Stimulated activated CD8-positive, alpha-beta memory T cell treated with anti-CD3 and anti-CD28 coated beads, Interleukin-4, amount 100 ng/mL, for 24 hours (primary cell): Measurements from ENCODE around the gene TXN2.
"Not testable (repeated sequence)": the region's sequence is repeated elsewhere in the genome, so short reads cannot be mapped to it uniquely, and the experiment has no call there.

Experiments used
- DNase-seq: peaks from one replicate; pipeline ENCODE4 v3.0.0-alpha.2; 2020; ENCODE audit warnings: low read depth

TXN2 gene, protein sequence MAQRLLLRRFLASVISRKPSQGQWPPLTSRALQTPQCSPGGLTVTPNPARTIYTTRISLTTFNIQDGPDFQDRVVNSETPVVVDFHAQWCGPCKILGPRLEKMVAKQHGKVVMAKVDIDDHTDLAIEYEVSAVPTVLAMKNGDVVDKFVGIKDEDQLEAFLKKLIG

DNA sequence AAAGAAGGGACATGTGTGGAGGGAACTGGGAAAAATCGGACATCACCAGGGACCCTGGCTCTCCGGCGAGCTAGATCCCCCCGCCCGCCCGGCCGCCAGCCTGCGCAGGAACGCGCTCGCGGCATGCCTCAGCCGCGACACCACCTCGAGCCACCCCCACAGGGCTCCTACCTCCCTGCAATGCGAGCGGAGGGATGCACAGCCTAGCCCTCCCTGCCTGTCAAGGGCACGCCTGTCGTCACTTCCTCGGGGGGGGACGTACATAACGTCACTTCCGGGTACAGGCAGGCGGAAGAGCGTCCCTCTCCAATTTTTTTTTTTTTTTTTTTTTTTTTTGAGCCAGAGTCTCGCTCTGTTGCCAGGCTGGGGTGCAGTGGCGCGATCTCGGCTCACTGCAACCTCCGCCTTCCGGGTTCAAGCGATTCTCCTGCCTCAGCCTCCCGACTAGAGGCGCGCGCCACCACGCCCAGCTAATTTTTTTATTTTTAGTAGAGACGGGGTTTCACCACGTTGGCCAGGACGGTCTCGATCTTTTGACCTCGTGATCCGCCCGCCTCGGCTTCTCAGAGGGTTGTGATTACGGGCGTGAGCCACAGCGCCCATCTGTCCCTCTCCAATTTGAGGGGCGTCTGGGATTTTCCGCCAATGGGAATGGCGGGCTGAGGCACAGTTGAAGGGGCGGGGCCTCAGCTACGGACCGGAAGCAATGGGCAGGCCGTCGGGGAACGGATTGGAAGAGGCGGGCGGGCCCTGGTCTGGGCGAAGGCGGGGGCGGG lies at the start of gene TXN2:
TXN2 (minus strand) TSS at position 248 of the 776 bp plus-strand sequence. CDS start 803 bp downstream, outside the sequence.
- peak; percentile 89 for DNase-seq

DNA sequence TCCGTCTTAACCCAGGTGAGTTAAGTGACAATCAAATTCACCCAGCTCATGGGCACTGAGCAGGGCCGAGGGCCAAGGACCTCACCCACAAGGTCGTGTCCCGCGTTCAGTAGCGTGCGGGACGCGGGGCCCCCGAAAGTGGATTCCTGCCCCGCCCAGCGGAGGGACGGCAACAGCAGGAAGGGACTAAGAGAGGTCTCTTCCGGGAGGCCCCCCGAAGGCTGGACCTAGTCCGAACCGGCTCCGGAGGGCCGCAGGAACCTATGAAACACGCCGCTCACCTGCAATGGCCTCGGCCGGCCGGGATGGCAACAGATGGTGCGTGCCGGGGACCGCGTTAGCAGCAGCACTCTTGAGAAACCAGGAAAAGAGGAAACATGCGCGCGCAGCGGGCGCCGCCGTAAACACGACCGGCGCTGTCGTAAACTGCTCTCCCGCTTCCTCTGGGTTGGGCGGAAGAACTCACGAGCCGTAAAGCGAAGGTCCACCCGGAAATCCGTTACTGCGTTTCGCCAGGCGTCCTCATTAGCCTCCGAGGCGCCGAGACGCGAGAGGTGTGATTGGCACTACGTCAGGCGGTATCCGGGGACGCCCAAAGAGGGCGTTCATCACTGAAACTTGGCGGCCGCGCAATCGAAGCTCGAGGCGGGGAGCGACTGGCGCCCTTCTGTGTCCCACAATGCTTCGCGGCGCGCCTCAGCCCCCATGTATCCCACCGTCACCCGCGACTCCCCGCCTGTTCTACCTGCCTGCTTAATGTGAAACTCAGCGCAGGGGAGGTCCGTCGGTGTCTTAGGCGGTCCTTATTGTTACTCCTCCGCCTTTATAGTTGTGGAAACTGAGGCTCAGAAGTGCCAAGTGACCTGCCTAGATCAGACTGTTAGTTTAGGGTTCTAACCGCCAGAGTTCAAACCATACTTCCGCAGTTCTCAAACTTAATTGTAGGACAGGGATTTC lies 47.6 kb upstream of the TXN2 start, which contains the start of gene EIF3D:
EIF3D (minus strand) TSS at position 372 of the 957 bp plus-strand sequence. CDS start 3,045 bp downstream, outside the sequence.
- peak; percentile 97 for DNase-seq

DNA sequence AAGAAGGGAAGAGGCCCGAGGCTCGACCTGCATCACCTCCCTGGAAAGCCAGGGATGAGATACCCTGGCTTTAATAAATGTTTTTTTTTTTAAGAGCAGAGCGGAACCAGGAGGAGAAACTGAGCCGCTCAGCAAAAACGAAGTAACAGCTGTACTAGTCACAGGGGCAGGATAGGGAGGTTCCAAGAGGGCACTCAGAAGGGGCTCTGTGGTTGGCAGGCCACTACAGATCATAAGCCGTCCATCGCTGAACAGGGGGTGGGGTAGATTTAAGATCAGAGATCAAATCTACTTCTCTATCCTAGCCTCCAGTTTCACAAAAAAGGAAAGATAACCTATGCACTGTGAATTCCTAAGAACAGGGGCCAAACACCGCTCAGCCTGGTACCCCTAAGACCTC lies 46.9 kb upstream of the TXN2 start:
- no peak for DNase-seq

DNA sequence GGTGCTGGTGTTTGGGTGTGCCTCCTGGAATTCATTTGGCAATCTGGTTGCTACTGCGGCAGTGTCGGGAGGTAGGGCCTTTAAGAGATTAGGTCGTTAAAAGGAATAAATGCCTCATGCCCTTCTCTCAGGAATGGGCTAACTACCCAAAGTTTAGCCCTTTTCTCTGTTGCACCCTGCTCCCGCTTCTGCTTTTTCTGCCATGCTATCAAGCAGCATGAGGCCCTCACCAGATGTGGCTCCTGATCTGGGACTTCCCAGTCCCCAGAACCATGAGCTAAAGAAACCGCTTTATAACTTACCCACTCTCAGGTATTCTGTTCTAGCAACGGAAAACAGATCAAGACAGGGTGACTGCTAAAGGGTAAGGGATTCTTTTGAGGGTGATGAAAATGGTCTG lies 41.2 kb upstream of the TXN2 start:
- DNase-seq: no peak

DNA sequence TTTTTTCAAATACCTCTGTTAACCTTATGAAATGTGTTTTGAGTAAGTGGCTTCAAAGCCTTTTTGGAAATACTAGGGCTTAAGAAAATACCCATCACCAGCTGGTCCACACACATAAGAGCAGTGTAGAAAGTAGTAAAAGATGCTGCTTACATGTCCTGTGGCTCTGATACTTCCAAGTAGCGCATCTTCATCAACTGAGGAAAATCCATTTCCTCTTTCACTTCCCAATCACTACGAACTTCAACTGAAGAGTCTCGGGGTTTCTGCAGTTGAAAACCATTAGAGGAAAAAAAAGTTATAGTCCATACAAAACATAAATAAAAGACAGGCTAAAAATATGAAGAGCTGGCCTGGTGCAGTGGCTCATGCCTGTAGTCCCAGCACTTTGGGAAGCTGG lies 39.0 kb upstream of the TXN2 start:
- no peak for DNase-seq

DNA sequence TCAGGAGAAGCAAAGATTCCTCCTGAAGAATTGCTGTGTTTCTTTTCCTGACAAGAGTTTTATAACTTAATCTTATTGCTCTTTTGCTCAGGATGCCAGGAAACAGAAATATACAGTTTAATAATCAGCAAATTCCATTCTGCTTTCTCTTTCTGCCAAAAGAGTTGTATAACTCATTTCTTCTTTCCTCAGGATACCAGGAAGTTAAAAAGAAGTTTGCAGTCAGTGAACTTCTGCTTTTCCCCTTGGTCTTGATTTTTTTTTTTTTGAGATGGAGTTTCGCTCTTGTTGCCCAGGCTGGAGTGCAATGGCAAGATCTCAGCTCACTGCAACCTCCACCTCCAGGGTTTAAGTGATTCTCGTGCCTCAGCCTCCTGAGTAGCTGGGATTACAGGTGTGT lies 38.5 kb upstream of the TXN2 start:
- DNase-seq: not testable (repeated sequence)

DNA sequence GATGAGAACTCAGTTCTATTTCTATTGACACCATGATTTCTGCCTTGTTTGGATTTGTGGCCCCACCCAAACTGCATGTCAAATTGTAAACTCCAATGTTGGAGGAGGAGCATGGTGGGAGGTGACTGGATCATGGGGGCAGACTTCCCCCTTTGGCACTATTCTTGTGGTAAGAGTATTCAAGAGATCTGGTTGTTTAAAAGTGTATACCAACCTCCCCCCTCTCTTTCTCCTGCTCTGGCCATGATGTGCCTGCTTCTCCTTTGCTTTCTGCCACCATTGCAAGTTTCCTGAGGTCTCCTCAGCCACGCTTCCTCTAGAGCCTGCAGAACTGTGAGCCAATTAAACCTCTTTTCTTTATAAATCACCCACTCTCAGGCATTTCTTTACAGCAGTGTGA lies 33.3 kb upstream of the TXN2 start:
- DNase-seq: no peak

DNA sequence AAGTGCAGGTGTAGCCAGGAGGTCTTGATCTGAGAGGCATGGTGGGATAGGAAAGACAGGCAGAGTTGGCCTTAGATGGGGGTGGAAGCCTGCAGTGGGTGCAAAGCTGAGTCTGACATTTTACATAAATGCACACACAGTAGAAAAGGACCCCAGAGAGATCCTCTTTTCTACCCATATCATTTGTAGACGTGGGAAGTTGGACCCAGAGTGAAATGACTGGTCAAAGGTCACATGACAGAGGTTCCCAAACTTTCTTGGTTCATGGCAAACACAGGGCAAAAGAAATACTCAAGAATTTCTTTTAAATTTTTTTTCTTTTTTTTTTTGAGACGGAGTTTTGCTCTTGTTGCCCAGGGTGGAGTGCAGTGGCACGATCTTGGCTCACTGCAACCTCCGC lies 31.6 kb upstream of the TXN2 start:
- DNase-seq: no peak

DNA sequence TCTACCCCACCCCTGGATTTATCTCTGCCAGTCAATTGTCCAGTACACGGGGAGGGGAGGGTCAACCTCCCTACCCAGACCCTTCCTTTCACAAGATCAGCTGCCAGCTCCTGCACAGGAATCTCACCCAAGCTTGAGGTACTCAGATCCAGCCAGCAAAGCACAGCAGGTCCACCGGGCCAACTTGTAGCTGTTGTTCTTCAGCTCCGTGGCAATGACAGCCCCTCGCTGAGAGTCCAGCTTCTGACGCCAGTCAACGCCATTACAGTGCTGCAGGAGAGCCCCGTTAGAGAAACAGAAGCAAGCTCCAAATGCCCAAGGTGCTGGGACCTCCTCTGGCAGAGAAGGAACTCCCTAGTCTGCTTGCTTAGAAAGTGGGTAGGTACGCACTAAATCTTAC lies 30.9 kb upstream of the TXN2 start:
- DNase-seq: no peak

DNA sequence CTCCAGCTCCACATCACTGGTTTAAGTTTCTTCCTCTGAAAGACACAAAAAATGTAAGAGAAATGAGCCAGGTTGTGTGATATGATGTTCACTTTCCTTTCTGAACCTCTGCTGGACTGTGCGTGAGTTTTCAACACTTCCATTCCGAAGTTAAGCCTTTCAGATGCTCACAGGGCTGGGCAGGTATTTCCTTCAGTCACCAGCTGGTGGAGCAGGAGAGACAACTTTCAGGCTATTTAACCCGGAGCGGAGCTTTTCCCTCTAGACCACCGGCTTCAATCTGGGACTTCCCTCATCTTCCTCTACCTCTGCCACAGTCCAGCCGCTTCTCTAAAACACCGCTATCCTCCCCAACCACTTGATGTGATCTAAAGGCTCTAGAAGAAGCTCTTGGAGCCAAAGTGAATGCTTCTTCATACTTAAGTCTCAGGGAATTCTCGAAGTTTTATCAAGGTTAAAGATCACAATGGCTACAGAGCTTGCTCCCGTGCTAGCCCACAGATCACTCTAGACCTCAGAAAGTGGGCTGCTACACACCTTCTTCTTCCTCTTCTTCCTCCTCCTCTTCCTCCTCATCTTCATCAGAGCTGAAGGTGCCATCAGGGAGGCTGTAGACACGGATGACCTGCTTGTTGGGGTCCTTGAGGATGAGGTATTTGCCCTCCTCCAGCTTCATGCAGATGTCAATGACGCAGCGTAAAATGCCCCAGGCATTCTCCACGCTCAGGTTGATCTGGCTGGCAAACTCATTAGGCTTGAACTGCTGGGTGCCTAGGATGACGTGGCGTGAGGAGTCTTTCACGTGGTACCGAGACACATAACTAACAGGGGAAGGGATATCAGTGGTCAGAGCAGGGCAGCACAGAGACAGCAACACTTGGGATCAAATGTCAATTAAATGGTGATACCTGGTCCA lies 29.8 kb upstream of the TXN2 start:
- DNase-seq: no peak

DNA sequence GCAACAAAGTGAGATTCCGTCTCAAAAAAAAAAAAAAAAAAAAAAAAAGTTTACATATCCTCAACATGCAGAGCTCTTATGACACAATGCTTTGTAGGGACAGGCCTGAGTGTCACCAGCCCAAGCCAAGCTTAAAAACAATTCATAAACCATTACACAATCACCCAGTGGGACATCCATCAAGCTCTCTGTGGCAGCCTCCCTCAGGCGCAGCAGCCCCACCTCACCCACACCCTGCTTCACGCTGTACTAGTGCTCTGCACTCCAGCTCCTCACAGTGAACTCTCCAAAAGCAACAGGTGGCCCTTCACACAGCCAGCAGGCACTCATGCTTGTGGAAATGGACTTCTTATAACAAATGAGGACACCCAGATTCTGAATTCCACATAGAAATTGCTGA lies 28.9 kb upstream of the TXN2 start:
- no peak for DNase-seq

DNA sequence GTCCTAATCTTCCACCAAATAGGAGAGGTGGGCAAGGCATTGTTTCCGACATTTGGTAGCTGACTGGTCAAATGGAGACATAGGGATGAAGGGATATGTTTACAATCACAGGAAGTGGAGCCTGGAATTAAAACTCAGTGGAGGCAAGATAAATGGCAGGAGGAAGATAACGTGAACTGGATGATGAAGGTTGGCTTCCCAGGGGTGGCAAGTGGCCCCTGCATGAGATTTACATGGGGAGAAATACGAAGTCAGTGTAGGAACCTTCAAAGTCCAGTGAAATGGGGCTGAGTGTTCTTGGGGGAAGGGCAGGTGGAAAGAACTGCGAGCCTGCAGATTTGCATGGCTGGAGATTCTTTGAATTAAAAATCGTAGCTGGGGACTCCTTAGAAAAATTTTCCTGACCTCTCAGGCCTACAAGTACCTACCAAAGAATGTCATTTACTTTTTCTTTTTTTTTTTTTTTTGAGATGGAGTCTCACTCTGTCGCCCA lies 26.1 kb upstream of the TXN2 start:
- no peak for DNase-seq

DNA sequence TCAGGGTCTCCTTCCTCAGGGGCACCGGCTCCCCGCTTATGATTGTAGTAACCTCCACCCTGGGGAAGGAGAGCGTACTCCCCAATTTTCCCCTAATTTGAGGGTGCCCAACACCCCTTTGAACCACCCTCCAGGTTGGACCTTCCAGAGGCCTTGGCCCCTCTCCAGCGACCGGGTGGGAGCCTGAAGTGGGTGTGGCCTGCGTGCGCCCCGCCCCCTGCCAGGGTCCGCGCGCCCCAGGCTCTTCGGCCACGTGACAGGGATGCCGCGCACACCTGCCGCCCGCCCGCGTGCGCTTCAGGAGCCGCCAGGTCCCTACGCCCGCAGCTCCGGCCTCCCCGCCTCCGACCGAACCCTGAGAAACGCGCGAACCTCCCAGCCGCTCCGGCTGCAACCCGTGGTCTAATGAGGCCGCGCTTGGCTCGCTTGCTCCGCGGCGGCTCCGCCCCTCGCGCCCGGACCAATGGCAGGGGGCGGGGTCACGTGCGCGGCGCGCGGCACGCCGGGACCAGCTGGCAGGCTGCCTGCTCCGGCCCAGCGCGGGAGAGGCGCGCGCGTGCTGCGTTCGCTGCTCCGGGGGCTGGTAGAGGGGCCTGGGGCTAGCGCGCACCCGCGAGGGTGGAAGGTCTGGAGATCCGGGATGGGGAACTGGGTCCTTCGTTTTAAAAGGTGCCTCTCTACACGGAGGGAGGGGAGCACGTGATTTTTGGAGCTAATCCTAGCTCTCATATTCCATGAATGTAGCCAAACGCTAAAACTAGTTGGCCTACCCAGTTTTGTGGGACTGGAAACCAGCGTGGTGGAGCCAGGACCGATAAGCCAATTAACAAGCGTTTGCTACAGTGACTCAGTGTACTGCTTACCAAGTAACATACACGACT lies 25.4 kb upstream of the TXN2 start, which contains the start of gene FOXRED2:
FOXRED2 (minus strand) TSS at position 404 of the 881 bp plus-strand sequence. CDS start 618 bp downstream, outside the sequence.
- DNase-seq: peak; percentile 82

DNA sequence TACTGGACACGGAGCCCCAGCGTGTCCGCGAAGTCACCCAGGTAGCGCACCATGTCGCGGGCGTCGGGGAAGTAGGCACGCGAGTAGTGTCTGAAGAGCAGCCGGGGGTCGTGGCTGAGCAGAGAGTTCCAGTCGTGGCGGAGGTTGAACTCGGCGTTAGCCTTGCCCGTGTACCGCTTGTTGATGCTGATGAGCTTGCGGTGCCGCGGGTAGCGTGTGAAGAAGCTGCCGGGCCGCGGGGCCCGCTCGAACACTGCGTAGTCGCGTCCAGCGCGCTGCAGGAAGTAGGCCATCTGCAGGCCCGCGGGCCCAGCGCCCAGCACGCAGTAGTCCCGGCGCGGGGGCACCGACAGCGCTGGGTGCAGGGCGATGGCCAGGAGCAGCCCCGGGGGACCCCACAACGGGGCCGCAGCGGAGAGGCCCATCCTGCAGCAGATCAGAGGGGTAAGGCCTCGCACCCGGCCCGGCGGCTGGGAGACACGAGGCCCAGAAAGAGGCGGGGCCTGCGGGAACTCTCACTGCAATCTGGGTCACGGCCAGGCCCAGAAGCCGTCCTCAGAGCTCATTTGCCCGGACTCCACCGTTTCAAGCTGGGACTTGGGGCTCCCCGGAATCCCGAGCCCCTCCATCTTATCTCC lies 24.7 kb upstream of the TXN2 start:
- DNase-seq: no peak

DNA sequence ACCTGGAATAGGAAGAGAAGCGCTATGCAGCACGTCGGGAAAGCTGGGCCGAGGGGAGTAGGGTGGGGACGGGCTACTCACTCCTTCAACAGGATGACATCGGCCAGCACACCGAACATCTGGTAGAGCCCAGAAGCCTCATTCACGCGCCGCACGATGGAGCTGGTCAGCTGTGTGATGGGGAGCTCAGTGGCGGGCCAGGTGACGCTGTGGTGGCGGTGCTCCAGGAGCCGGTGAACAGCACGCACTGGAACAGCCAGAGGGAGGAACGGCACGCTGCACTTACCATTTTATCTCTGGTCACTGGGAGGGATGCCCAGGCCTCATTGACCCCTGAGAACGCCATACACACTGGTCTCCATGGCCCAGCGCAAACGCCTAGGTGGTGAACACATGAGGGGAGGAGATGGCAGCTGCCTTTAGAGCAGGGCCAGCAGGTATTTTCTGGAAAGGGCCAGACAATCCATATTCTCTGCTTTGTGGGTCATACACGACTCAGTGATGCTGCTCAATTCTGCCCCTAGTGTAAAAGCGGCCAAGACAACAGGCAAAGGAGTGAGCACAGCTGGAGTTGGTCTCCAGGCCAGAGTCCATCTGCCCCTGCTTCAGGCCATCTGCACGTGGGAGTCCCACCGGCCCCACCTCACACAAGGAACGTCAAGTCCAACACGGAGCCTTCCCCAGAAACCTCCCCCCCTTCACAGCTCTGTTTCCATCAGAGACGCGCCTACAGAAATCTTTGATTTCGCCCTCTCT lies 16.6 kb upstream of the TXN2 start:
- no peak for DNase-seq

DNA sequence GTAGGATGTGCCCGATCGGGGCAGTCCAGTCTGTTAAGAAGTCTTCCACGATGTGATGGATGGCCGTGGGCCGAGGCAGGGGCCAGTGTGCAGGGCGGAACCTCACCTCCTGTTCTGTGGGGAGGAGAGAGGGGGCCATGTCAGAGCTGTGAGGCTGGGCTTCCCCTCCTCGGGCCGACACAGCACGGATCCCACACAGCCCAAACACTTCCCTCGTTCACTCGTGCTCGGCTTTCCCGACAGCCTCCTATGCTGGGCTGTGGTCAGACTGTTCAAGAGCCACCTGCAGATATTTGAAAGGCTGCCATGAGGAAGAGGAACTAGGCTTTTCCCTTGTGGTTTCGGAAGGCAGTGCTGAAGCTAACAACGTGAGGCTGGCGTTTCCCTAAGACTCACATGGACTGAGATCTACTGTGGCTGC lies 12.3 kb upstream of the TXN2 start:
- no peak for DNase-seq

DNA sequence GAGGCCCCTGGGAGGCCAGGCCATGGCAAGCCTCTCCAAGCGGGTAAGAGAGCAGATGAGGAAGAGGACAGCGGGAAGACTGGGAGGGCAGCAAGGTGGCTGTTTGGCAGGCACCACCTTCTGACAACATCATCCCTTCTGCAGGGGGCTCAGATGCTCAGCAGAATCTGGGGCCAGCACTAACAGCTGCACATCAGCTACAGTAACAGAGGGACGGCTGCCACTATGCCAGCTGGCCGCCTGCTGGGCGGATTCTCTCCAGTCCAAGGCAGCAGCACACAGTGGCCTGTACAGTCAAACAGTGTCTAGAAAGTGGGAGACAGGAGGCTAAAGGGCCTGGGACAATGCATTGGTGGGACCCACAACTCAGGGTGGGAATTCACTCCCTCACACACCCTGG lies 10.7 kb upstream of the TXN2 start:
- DNase-seq: no peak

DNA sequence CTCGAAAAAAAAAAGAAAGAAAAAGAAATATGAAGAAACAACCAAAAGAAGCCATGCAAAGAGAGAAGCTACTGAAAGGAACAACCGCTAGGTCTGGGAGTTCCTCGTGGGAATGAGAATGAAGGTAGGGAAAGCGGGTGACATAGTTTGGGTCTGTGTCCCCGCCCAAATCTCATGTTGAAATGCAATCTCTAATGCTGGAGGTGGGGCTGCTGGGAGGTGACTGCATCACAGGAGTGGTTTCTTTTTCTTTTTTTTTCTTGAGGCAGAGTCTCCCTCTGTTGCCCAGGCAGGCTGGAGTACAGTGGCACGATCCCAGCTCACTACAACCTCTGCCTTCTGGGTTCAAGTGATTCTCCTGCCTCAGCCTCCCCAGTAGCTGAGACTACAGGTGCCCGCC lies 9.7 kb upstream of the TXN2 start:
- DNase-seq: no peak
